ENCODE data around the gene SPEM1.
"Not testable (repeated sequence)": the region's sequence is repeated elsewhere in the genome, so short reads cannot be mapped to it uniquely, and the experiment has no call there.

Gene SPEM1

GRCh38 chr17:7466318-7466638 lies 46.2 kb downstream of the SPEM1 start:
- no peak for FAIRE-seq
- no peak for TF ChIP-seq CTCF (IDR thresholded peaks at IDR 0.05; ENCODE audit: insufficient read depth, missing control alignments)

GRCh38 chr17:7466639-7467341 lies 46.7 kb downstream of the SPEM1 start:
- DNase-seq (ENCODE audit: insufficient read length, low spot score) (no peak), FAIRE-seq (no peak)
- no peak for TF ChIP-seq CTCF (IDR thresholded peaks at IDR 0.05; ENCODE audit: insufficient read depth, missing control alignments)

More at GRCh38 chr17:7466318-7466638, 46.2 kb downstream of the SPEM1 start:
- DNase-seq (ENCODE audit: insufficient read length, low spot score), result no peak

- TF ChIP-seq CTCF (IDR thresholded peaks at IDR 0.05; ENCODE audit: insufficient read depth, missing control alignments), result no peak
- no peak for DNase-seq (ENCODE audit: insufficient read length, low spot score)
- FAIRE-seq, result no peak
Observed at GRCh38 chr17:7467498-7467897, 47.4 kb downstream of the SPEM1 start.

- DNase-seq (ENCODE audit: insufficient read length, low spot score) (no peak), FAIRE-seq (no peak)
- TF ChIP-seq CTCF (IDR thresholded peaks at IDR 0.05; ENCODE audit: insufficient read depth, missing control alignments), result no peak
Observed at GRCh38 chr17:7468290-7468689, 48.2 kb downstream of the SPEM1 start.

GRCh38 chr17:7468804-7469389 lies 48.8 kb downstream of the SPEM1 start:
- TF ChIP-seq CTCF (IDR thresholded peaks at IDR 0.05; ENCODE audit: insufficient read depth, missing control alignments), result no peak
- FAIRE-seq, result no peak

GRCh38 chr17:7469843-7470242 lies 49.7 kb downstream of the SPEM1 start:
- DNase-seq (ENCODE audit: insufficient read length, low spot score); FAIRE-seq: not testable (repeated sequence)

More at GRCh38 chr17:7468804-7469389, 48.8 kb downstream of the SPEM1 start:
- DNase-seq (ENCODE audit: insufficient read length, low spot score), result no peak

GRCh38 chr17:7470457-7470973 lies 50.4 kb downstream of the SPEM1 start:
- FAIRE-seq; DNase-seq (ENCODE audit: insufficient read length, low spot score): not testable (repeated sequence)
